Subcutaneous abdominal adipose tissue (tissue), 5 donors: ENCODE results near the gene PRR14.

ENCODE experiments used
- H3K27ac ChIP-seq: one replicate; pipeline ENCODE4 v1.7.0; 2013; ENCODE audit warnings: low read depth, mild to moderate bottlenecking, inconsistent platforms, low read length, moderate library complexity
- H3K27me3 ChIP-seq, 5 donors: one replicate each; pipeline ENCODE4 v1.7.0; 2013; ENCODE audit warnings: low read length in 5 of 5, inconsistent platforms in 1 of 5; ENCODE audit not compliant: control insufficient read depth in 5 of 5, insufficient read depth in 4 of 5
- H3K36me3 ChIP-seq, 5 donors: one replicate each; pipeline ENCODE4 v1.7.0; 2013; ENCODE audit warnings: low read length in 5 of 5; ENCODE audit not compliant: control insufficient read depth in 5 of 5, insufficient read depth in 5 of 5
- H3K4me1 ChIP-seq, 5 donors: one replicate each; pipeline ENCODE4 v1.7.0; 2013; ENCODE audit warnings: low read length in 5 of 5, mild to moderate bottlenecking in 3 of 5, moderate library complexity in 1 of 5; ENCODE audit not compliant: control insufficient read depth in 5 of 5, insufficient read depth in 5 of 5
- H3K4me3 ChIP-seq, 5 donors: one replicate each; pipeline ENCODE4 v1.7.0; 2013; ENCODE audit warnings: low read length in 5 of 5, low read depth in 1 of 5
- H3K9ac ChIP-seq, 5 donors: one replicate each; pipeline ENCODE4 v1.7.0; 2013; ENCODE audit warnings: low read length in 5 of 5, mild to moderate bottlenecking in 4 of 5, moderate library complexity in 3 of 5
- H3K9me3 ChIP-seq, 5 donors: one replicate each; pipeline ENCODE4 v1.7.0; 2013; ENCODE audit warnings: low read length in 5 of 5; ENCODE audit not compliant: control insufficient read depth in 5 of 5
- donor health status: healthy.
- donor health status: healthy.
- donor health status: healthy.
- donor health status: healthy.
- donor health status: healthy.

The PRR14 gene

GRCh38 chr16:30609926-30610839, 40.6 kb upstream of the PRR14 start, which contains the start of gene ZNF689:
Gene ZNF689 (minus strand): TSS chr16:30610389. CDS start chr16:30610041, 348 bp downstream.
- Histone ChIP-seq H3K9ac (peak within 1 kb of the TSS; percentile 93 to 100 (median 99)), H3K9me3 (no peaks in the 10 kb centered on the region), H3K27ac (peak within 1 kb of the TSS; percentile 89), H3K27me3 (peaks cover 0 to 2% (median 0%) of the 10 kb centered on the region in 5 donors), H3K36me3 (peaks cover 0 to 21% (median 10%) of the 10 kb centered on the region in 5 donors), H3K4me3 (peak within 1 kb of the TSS; percentile 89 to 96 (median 91)), H3K4me1 (peaks cover 2 to 26% (median 15%) of the 10 kb centered on the region in 5 donors)

- Histone ChIP-seq H3K27ac (no peak overlapping the region), H3K9me3 (no peaks in the 10 kb centered on the region), H3K4me1 (peaks cover 0 to 7% (median 1%) of the 10 kb centered on the region in 5 donors), H3K27me3 (peaks cover 0 to 6% (median 0%) of the 10 kb centered on the region in 5 donors), H3K36me3 (no peaks in the 10 kb centered on the region), H3K9ac (no peak overlapping the region), H3K4me3 (no peak overlapping the region)
These were observed 35.2 kb upstream of the PRR14 start for GRCh38 chr16:30615358-30616091.

DNA sequence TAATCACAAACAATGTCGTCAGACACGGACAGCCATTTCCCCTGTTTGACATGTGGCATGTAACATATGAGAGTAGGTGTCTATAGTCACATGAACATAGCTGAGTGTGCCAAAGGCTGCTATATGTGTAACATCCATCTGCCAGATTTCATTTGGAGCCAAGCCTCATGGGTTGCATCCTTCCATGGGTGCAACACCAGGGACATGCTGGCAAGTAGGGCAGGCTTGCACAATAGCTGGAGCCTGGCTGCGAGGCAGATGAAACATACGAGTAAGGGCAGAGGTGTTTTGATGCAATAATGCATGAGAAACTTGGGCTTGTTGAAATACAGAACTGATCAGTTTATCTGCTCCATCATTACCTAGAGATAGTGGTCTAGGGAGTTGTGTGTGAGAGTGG, 31.6 kb upstream of the PRR14 start:
- H3K4me1 ChIP-seq, result peaks cover 0 to 4% (median 0%) of the 10 kb centered on the region in 5 donors
- H3K27me3 ChIP-seq, result peaks cover 0 to 6% (median under 1%) of the 10 kb centered on the region in 5 donors
- H3K36me3 ChIP-seq, result no peaks in the 10 kb centered on the region
- no peaks in the 10 kb centered on the region for H3K9me3 ChIP-seq
- H3K9ac ChIP-seq, result no peak overlapping the region
- no peak overlapping the region for H3K27ac ChIP-seq
- no peak overlapping the region for H3K4me3 ChIP-seq

- Histone ChIP-seq H3K4me1 (peaks cover 0 to 4% (median 0%) of the 10 kb centered on the region in 5 donors), H3K4me3 (no peak overlapping the region), H3K36me3 (no peaks in the 10 kb centered on the region), H3K27me3 (peaks cover 0 to 6% (median 2%) of the 10 kb centered on the region in 5 donors), H3K27ac (no peak overlapping the region), H3K9ac (no peak overlapping the region), H3K9me3 (no peaks in the 10 kb centered on the region)
These were observed 31.1 kb upstream of the PRR14 start for GRCh38 chr16:30619638-30620037.

- Histone ChIP-seq H3K9ac (no peak overlapping the region), H3K4me1 (peaks cover 0 to 4% (median 0%) of the 10 kb centered on the region in 5 donors), H3K36me3 (no peaks in the 10 kb centered on the region), H3K4me3 (no peak overlapping the region), H3K9me3 (no peaks in the 10 kb centered on the region), H3K27me3 (peaks cover 0 to 4% (median 2%) of the 10 kb centered on the region in 5 donors), H3K27ac (no peak overlapping the region)
These were observed 30.6 kb upstream of the PRR14 start for GRCh38 chr16:30620169-30620568.

DNA sequence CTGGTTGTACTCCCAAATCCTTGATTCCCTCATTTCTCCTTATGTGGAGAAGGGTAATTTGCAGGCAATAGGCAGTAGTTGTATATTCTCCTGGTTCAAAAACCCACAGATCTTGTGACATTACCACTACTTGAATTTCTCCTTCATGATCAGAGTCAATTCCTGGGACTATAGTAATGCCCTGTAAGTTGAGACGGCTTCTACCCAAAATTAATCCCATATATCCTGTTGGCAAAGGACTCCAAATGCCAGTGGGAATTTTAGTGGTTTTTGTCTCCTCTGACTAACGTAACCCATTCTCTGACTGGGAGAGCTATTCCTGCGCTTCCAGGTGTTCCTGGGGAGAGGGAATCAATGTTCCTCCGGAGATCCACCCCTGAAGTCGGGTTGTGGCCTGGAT, 29.0 kb upstream of the PRR14 start:
- Histone ChIP-seq H3K36me3 (no peaks in the 10 kb centered on the region), H3K4me3 (no peak overlapping the region), H3K9me3 (no peaks in the 10 kb centered on the region), H3K9ac (no peak overlapping the region), H3K27me3 (peaks cover 0 to 4% (median 0%) of the 10 kb centered on the region in 5 donors), H3K4me1 (peaks cover 0 to 4% (median 0%) of the 10 kb centered on the region in 5 donors), H3K27ac (no peak overlapping the region)

GRCh38 chr16:30622455-30623032, 28.2 kb upstream of the PRR14 start:
- peaks cover 0 to 4% (median 0%) of the 10 kb centered on the region in 5 donors for H3K4me1 ChIP-seq
- H3K27me3 ChIP-seq, result peaks cover 0 to 4% (median 0%) of the 10 kb centered on the region in 5 donors
- no peak overlapping the region for H3K9ac ChIP-seq
- H3K27ac ChIP-seq, result no peak overlapping the region
- no peak overlapping the region for H3K4me3 ChIP-seq
- no peaks in the 10 kb centered on the region for H3K9me3 ChIP-seq
- no peaks in the 10 kb centered on the region for H3K36me3 ChIP-seq

DNA sequence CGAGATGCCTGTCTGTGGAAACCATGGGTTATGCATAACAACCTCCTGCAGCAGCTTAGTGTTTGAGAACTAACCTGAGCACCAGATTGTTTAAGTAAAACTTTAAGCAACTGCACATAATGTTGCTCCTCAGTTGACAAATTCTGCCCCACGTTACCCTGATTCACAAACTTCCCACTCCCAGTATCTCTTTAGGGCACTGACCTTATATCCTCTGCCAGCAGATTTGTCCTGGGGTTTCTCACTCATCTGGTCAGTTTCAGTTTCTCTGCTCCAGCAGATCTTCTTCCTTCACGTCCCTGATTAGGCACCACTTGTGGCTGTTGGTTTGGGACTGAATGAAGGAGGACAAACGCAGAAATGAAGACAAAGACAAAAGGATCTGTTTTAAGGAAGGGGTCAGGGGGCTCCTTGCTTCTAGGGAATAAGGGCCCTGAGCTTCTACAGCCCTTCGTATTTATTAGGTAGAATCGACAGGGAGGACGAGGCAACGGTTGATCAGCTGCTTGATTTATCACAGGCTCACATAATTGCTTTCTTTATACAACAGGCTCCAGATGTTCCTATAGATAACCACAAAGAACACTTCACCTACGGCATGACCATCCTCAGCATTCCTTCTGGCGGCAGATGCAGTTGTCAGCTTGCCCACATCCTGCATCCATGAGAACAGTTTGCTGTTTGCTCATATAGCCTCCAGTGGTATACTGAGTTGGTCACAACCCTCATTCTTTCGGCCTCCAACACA, 27.1 kb upstream of the PRR14 start:
- H3K27me3 ChIP-seq, result peaks cover 0 to 4% (median 0%) of the 10 kb centered on the region in 5 donors
- no peaks in the 10 kb centered on the region for H3K36me3 ChIP-seq
- H3K4me1 ChIP-seq, result peaks cover 0 to 6% (median 3%) of the 10 kb centered on the region in 5 donors
- no peaks in the 10 kb centered on the region for H3K9me3 ChIP-seq
- H3K9ac ChIP-seq, result no peak overlapping the region
- no peak overlapping the region for H3K4me3 ChIP-seq
- H3K27ac ChIP-seq, result no peak overlapping the region

DNA sequence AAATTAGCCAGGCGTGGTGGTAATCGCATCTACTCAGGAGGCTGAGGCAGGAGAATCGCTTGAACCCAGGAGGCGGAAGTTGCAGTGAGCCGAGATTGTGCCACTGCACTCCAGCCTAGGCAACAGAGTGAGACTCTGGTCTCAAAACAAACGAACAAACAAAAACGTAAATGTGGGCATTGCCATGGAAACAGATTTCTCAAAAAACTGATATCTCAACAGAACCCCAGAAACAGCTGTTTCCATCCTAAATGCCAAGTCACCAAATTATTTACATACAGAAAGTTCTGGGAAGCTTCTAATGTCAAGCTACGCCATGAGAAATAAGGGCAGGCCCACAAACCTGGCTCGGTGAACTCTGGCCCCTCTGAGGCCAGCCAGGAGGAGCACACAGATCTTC, 24.5 kb upstream of the PRR14 start:
- H3K4me3 ChIP-seq, result no peak overlapping the region
- peaks cover 0 to 4% (median 0%) of the 10 kb centered on the region in 5 donors for H3K27me3 ChIP-seq
- H3K27ac ChIP-seq, result no peak overlapping the region
- peaks cover 0 to 3% (median 2%) of the 10 kb centered on the region in 5 donors for H3K4me1 ChIP-seq
- no peak overlapping the region for H3K9ac ChIP-seq
- H3K36me3 ChIP-seq, result no peaks in the 10 kb centered on the region
- H3K9me3 ChIP-seq, result no peaks in the 10 kb centered on the region
